ENCODE data around the gene PINK1. TPM values are rescaled to one million over a fixed set of nuclear protein-coding genes. Genes with fewer than 3 reads are reported as not detected.

The PINK1 gene
- total RNA-seq, 3 donors from 2014 or later (not counting 1 experiment from before 2014, with no cell fraction given): 10.8 to 16.2 (median 15.0) TPM

DNA sequence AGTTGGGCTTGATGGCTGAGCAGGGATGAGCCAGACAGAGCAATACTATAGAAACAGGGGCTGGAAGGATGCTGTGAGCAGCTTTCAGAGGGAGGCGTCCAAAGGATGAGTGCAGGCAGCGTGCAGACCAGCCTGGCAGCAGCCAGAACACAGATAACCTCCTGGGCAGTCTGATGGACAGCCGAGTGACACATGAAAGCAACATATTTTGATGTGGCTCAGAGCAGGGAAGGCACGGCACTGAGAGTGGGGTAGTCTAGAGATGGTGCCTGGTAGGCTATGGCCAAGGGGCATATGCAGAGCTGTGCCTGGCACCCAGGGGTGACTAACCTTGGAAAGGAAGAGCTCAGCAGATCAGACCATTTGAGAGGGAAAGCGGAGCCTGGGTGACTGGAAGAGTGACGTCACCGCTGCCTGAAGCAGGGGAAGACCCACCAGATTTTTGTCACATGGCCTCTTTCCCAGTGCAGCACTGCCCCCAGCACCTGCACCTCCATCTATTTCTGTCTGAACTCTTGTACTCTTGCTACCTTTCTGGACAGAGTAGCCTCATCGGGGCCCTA lies 3.6 kb downstream of the PINK1 start:
- intact Hi-C loops (cut with micrococcal nuclease): no loop called here
- Mint-ChIP-seq H3K4me1 (peaks cover 17 to 21% of the 10 kb centered on the region in 2 donors), H3K36me3 (no peaks in the 10 kb centered on the region), H3K27me3 (ENCODE audit: low read depth in 2 of 2) (no peaks in the 10 kb centered on the region), H3K27ac (no peak overlapping the region), H3K4me3 (no peak overlapping the region), H3K9me3 (no peaks in the 10 kb centered on the region)
- ATAC-seq (no peak), DNase-seq (no peak)
- TF ChIP-seq, protein P1, sequence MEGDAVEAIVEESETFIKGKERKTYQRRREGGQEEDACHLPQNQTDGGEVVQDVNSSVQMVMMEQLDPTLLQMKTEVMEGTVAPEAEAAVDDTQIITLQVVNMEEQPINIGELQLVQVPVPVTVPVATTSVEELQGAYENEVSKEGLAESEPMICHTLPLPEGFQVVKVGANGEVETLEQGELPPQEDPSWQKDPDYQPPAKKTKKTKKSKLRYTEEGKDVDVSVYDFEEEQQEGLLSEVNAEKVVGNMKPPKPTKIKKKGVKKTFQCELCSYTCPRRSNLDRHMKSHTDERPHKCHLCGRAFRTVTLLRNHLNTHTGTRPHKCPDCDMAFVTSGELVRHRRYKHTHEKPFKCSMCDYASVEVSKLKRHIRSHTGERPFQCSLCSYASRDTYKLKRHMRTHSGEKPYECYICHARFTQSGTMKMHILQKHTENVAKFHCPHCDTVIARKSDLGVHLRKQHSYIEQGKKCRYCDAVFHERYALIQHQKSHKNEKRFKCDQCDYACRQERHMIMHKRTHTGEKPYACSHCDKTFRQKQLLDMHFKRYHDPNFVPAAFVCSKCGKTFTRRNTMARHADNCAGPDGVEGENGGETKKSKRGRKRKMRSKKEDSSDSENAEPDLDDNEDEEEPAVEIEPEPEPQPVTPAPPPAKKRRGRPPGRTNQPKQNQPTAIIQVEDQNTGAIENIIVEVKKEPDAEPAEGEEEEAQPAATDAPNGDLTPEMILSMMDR (IDR thresholded peaks at IDR 0.05): no peak
- Histone ChIP-seq H3K27me3 (ENCODE audit: control insufficient read depth, insufficient read depth, low read length) (no peaks in the 10 kb centered on the region), H3K36me3 (ENCODE audit: control insufficient read depth, insufficient read depth, low read length) (peaks cover 16% of the 10 kb centered on the region), H3K4me3 (ENCODE audit: low read length) (no peak overlapping the region), H3K9me3 (ENCODE audit: control insufficient read depth, insufficient read depth, low read length) (no peaks in the 10 kb centered on the region), H3K4me1 (ENCODE audit: control insufficient read depth, insufficient read depth, low read length) (peaks cover 16% of the 10 kb centered on the region), H3K27ac (ENCODE audit: low read length) (no peak overlapping the region)
- 93% methylated on average over 8 of the region's 8 CpGs for WGBS (ENCODE audit: insufficient coverage)

DNA sequence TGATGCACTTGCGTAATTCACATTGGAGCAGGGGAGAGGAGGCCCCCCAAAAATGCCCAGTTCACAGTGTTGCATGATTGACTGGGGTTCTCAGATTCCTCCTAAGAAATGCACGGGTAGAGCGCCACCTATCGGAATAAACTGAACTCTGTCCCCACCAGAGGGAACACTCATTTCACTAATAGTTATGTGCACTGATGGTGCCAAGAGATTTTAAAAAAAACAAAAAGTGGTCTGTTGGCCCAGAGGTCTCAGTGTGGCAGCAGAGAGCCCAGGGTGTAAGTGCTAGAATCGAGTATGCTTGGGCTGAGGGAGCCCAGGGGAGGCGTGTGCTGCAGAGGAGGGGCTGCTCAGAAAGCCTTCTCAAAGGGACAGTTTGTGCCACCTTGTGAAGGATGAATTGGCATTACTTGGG lies 6.9 kb downstream of the PINK1 start:
- no peaks in the 10 kb centered on the region for H3K27me3 Mint-ChIP-seq (ENCODE audit: low read depth in 2 of 2)
- H3K4me3 Mint-ChIP-seq: no peak overlapping the region
- H3K4me1 ChIP-seq (ENCODE audit: control insufficient read depth, insufficient read depth, low read length): no peaks in the 10 kb centered on the region
- DNase-seq (peak; percentile 38 to 82), ATAC-seq (peak; percentile 77 to 92 (median 81))
- H3K4me3 ChIP-seq (ENCODE audit: low read length): no peak overlapping the region
- peaks cover 30% of the 10 kb centered on the region for H3K36me3 ChIP-seq (ENCODE audit: control insufficient read depth, insufficient read depth, low read length)
- TF ChIP-seq, protein P1 (IDR thresholded peaks at IDR 0.05): peak; percentile 90
- peak overlapping the region in 1 of 2 donors; percentile 34 for H3K27ac Mint-ChIP-seq
- H3K27ac ChIP-seq (ENCODE audit: low read length): no peak overlapping the region
- H3K9me3 Mint-ChIP-seq: no peaks in the 10 kb centered on the region
- WGBS (ENCODE audit: insufficient coverage): 31% methylated on average over 6 of the region's 6 CpGs
- H3K27me3 ChIP-seq (ENCODE audit: control insufficient read depth, insufficient read depth, low read length): no peaks in the 10 kb centered on the region
- intact Hi-C loops (cut with micrococcal nuclease): loop anchor here (1.0 to 2.0 kb wide), 2 partner anchors 65 to 118 kb away; no protein-coding TSS in a partner anchor
- no peaks in the 10 kb centered on the region for H3K9me3 ChIP-seq (ENCODE audit: control insufficient read depth, insufficient read depth, low read length)
- no peaks in the 10 kb centered on the region for H3K36me3 Mint-ChIP-seq
- peaks cover 7 to 13% of the 10 kb centered on the region in 2 donors for H3K4me1 Mint-ChIP-seq

DNA sequence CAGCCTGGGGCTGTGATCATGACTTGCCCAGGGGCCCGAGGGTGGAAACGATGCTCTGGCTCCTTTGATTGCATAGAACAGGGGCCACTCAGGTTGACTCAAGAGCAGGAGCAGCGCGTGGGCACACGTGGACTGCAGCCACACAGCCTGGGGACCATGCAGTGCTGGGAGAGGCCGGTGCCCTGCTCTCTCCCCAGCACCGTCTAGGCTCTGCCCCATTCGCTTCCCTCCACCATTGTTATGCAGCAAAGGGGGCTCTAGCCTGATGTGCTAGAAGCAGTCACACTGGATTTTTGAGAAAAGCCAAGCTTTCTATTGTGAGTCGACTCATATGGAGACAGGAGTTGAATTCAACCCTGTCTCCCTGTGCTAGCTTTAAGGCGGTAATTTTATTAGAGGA lies 8.7 kb downstream of the PINK1 start:
- H3K4me3 Mint-ChIP-seq: no peak overlapping the region
- Histone ChIP-seq H3K4me3 (ENCODE audit: low read length) (no peak overlapping the region), H3K36me3 (ENCODE audit: control insufficient read depth, insufficient read depth, low read length) (peaks cover 32% of the 10 kb centered on the region), H3K27me3 (ENCODE audit: control insufficient read depth, insufficient read depth, low read length) (no peaks in the 10 kb centered on the region), H3K27ac (ENCODE audit: low read length) (no peak overlapping the region), H3K9me3 (ENCODE audit: control insufficient read depth, insufficient read depth, low read length) (no peaks in the 10 kb centered on the region), H3K4me1 (ENCODE audit: control insufficient read depth, insufficient read depth, low read length) (no peaks in the 10 kb centered on the region)
- DNase-seq: no peak
- no peak overlapping the region for H3K27ac Mint-ChIP-seq
- intact Hi-C loops (cut with micrococcal nuclease): loop anchor here (2.0 kb wide), 1 partner anchor 67 kb away; no protein-coding TSS in a partner anchor
- TF ChIP-seq, protein P1 (IDR thresholded peaks at IDR 0.05): no peak
- no peak for ATAC-seq
- H3K27me3 Mint-ChIP-seq (ENCODE audit: low read depth in 2 of 2): no peaks in the 10 kb centered on the region
- H3K9me3 Mint-ChIP-seq: no peaks in the 10 kb centered on the region
- 86% methylated on average over 10 of the region's 10 CpGs for WGBS (ENCODE audit: insufficient coverage)
- peaks cover 6 to 7% of the 10 kb centered on the region in 2 donors for H3K4me1 Mint-ChIP-seq
- no peaks in the 10 kb centered on the region for H3K36me3 Mint-ChIP-seq

DNA sequence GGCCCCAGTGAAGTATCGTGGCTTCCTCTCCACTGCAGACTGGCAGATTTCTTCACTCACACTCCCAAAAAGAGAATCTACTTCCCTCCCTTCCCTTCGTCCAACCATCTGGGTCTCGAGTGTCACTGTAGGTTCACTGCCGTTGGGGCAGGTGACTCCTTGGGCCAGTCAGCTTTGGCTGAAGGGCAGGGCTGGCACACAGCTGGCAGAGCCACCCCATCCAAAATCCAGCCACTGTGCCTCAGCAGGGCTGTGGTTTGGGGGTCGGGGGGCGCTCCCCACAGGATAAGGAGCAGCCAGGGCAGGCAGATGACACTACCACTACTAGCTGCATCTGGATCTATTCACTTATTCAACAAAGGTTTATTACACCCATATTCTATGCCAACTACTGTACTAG lies 9.8 kb downstream of the PINK1 start:
- no peaks in the 10 kb centered on the region for H3K4me1 ChIP-seq (ENCODE audit: control insufficient read depth, insufficient read depth, low read length)
- H3K9me3 Mint-ChIP-seq: no peaks in the 10 kb centered on the region
- intact Hi-C loops (cut with micrococcal nuclease): no loop called here
- no peaks in the 10 kb centered on the region for H3K27me3 Mint-ChIP-seq (ENCODE audit: low read depth in 2 of 2)
- DNase-seq: no peak
- H3K4me1 Mint-ChIP-seq: peaks cover 6 to 7% of the 10 kb centered on the region in 2 donors
- no peaks in the 10 kb centered on the region for H3K9me3 ChIP-seq (ENCODE audit: control insufficient read depth, insufficient read depth, low read length)
- H3K4me3 Mint-ChIP-seq: no peak overlapping the region
- no peaks in the 10 kb centered on the region for H3K27me3 ChIP-seq (ENCODE audit: control insufficient read depth, insufficient read depth, low read length)
- H3K36me3 Mint-ChIP-seq: no peaks in the 10 kb centered on the region
- no peak for ATAC-seq
- 73% methylated on average over 6 of the region's 6 CpGs for WGBS (ENCODE audit: insufficient coverage)
- H3K27ac ChIP-seq (ENCODE audit: low read length): no peak overlapping the region
- H3K27ac Mint-ChIP-seq: no peak overlapping the region
- H3K36me3 ChIP-seq (ENCODE audit: control insufficient read depth, insufficient read depth, low read length): peaks cover 31% of the 10 kb centered on the region
- H3K4me3 ChIP-seq (ENCODE audit: low read length): no peak overlapping the region
- TF ChIP-seq, protein P1 (IDR thresholded peaks at IDR 0.05): no peak
